Measurements from ENCODE around the gene MAP9.
A peak's percentile ranks its signal among the peaks of the same experiment; 100 is the strongest.

- TF ChIP-seq CTCF (IDR thresholded peaks at IDR 0.05) (peak; percentile 33 to 65 (median 58)), POLR2A (IDR thresholded peaks at IDR 0.05) (no peak)
These were observed 22.7 kb downstream of the MAP9 start for GRCh38 chr4:155353923-155354540.
